ENCODE results near the gene KRT6B.

DNA sequence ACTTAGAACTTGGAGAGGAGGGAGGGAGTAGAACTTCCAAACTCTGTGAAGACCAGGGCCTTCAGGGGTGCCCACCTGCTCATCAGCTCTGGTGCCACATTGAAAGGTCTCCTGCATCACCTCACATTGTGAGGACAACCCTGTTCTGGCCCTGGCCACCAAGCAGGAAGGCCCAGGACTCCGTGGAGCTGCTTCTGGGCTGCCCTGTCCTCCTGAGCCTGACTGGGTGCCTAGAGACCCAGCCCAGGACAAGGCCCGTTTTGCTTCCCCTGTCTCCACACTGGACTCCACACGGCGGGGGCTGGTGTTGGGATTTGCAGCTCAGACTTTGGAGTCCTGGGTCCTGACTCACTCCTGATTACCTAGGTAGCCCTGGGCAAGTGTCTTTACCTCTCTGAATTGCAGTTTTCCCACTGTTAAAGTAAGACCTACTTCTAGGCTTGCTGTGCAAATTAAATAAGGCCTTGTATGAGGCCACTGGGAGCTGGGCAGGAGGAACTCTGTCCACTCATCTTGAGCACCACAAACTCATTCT lies 33.3 kb downstream of the KRT6B start:
- TF ChIP-seq, protein P1, sequence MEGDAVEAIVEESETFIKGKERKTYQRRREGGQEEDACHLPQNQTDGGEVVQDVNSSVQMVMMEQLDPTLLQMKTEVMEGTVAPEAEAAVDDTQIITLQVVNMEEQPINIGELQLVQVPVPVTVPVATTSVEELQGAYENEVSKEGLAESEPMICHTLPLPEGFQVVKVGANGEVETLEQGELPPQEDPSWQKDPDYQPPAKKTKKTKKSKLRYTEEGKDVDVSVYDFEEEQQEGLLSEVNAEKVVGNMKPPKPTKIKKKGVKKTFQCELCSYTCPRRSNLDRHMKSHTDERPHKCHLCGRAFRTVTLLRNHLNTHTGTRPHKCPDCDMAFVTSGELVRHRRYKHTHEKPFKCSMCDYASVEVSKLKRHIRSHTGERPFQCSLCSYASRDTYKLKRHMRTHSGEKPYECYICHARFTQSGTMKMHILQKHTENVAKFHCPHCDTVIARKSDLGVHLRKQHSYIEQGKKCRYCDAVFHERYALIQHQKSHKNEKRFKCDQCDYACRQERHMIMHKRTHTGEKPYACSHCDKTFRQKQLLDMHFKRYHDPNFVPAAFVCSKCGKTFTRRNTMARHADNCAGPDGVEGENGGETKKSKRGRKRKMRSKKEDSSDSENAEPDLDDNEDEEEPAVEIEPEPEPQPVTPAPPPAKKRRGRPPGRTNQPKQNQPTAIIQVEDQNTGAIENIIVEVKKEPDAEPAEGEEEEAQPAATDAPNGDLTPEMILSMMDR (IDR thresholded peaks at IDR 0.05), result no peak
- TF ChIP-seq POLR2A (IDR thresholded peaks at IDR 0.05), result no peak
